ENCODE measurements around the gene DGCR6L.
A peak's percentile ranks its signal among the peaks of the same experiment; 100 is the strongest.
"Not testable (repeated sequence)": the region's sequence is repeated elsewhere in the genome, so short reads cannot be mapped to it uniquely, and the experiment has no call there.

Gene DGCR6L

DNA sequence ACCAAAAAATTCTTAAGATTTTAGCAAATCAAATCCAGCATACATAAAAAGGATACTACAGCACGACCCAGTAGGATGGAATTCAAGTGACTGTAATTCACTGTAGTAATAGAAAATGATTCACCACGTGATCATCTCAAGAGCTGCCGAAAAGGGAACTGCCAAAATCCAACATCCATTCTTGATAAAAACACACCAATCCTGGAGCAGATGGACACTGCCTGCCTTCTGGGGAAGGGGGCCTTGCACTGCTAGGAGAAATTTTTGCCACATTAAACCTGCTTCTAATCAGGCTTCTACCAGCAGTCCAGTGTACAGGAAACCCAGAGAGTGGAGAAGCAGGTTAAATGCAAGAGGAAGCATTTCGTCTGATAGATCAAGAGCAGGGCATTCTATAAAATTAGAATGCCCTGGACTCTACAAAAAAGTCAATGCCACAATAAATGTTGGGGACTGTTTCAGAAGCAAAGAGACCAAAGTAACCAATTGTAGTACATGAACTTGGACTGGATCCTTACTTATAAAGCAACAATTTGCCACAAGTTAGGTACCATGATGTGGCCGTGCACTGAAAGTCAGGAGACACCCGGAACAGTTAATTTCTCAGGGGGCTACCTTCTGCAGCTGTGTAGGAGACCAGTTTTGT, 1.7 kb downstream of the DGCR6L start:
- H3K27me3 ChIP-seq (ENCODE audit: insufficient read depth, poor library complexity, severe bottlenecking); H3K27ac ChIP-seq (replicated peaks); H3K4me3 ChIP-seq (replicated peaks; ENCODE audit: insufficient read depth, low read length): not testable (repeated sequence)
- TF ChIP-seq SPI1 (IDR thresholded peaks at IDR 0.05; ENCODE audit: borderline replicate concordance, low read depth): peak; percentile 82
- DNase-seq (ENCODE audit: low read depth in 1 of 2, low spot score in 1 of 2): peak in 1 of 2 experiments; percentile 26

DNA sequence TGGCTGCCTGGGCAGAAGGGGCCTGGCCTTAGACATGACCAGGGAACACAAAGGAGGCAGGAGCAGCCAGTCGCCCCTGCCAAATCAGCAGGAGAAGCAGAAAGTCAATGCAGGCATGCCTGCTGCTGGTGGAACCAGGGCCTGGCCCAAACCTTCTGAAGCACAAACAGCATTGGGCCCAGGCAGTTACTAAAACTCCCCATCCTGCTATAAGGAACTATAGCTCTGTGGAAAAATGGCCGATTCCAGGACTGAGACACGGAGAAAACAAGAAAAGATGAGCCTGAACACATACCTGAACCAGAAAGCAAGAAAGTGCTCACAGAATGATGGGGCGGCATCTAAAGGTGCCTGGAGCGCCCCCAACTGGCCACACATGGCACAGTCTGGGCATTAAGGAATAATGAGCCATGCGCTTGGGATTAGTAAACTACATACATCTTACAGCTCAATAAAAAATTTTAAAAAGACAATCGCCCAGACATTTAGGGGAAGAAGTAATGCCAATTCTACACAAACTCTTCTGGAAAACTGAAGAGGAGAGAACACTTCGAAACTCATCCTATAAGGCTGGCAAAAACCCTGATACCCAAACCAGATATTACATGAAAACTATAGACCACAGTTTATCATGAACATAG, 2.3 kb downstream of the DGCR6L start:
- H3K27me3 ChIP-seq (ENCODE audit: insufficient read depth, poor library complexity, severe bottlenecking); H3K27ac ChIP-seq (replicated peaks); H3K4me3 ChIP-seq (replicated peaks; ENCODE audit: insufficient read depth, low read length): not testable (repeated sequence)
- peak in 1 of 2 experiments; percentile 16 for DNase-seq (ENCODE audit: low read depth in 1 of 2, low spot score in 1 of 2)

DNA sequence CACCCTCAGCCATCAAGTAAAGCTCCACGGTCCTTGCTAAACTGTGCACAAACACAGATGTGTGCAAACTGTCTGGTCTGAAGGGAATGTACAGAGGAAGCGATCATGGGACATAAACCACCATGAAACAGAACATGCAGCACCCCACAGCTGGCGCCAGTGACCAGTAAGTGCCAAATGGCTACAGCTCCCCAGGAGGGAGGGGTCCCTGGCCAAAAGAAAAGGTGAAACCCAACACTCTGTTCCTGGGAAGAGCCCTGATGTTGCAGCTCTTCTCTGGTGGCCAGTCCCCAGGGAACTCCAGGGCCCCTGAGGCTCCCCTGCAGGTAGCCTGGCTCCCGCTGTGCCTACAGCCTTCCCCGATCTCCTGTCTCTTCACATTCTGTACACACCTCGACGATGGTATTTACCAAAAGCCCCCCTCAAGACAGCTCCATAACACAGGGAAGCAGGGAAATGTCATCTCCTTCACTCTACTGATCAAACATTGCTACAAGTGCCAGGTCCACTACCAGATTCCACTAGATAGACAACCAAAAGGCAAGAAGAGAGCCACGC, 2.9 kb downstream of the DGCR6L start:
- H3K4me3 ChIP-seq (replicated peaks; ENCODE audit: insufficient read depth, low read length): no peak overlapping the region
- DNase-seq (ENCODE audit: low read depth in 1 of 2, low spot score in 1 of 2): peak in 1 of 2 experiments; percentile 0
- no peaks in the 10 kb centered on the region for H3K27me3 ChIP-seq (ENCODE audit: insufficient read depth, poor library complexity, severe bottlenecking)
- H3K27ac ChIP-seq (replicated peaks): no peak overlapping the region
- TF ChIP-seq GABPA (IDR thresholded peaks at IDR 0.05; ENCODE audit: low read depth) (no peak), SPI1 (IDR thresholded peaks at IDR 0.05; ENCODE audit: borderline replicate concordance, low read depth) (no peak), POLR2AphosphoS5 (IDR thresholded peaks at IDR 0.05; ENCODE audit: low read depth) (no peak)
- TF ChIP-seq, protein P1, sequence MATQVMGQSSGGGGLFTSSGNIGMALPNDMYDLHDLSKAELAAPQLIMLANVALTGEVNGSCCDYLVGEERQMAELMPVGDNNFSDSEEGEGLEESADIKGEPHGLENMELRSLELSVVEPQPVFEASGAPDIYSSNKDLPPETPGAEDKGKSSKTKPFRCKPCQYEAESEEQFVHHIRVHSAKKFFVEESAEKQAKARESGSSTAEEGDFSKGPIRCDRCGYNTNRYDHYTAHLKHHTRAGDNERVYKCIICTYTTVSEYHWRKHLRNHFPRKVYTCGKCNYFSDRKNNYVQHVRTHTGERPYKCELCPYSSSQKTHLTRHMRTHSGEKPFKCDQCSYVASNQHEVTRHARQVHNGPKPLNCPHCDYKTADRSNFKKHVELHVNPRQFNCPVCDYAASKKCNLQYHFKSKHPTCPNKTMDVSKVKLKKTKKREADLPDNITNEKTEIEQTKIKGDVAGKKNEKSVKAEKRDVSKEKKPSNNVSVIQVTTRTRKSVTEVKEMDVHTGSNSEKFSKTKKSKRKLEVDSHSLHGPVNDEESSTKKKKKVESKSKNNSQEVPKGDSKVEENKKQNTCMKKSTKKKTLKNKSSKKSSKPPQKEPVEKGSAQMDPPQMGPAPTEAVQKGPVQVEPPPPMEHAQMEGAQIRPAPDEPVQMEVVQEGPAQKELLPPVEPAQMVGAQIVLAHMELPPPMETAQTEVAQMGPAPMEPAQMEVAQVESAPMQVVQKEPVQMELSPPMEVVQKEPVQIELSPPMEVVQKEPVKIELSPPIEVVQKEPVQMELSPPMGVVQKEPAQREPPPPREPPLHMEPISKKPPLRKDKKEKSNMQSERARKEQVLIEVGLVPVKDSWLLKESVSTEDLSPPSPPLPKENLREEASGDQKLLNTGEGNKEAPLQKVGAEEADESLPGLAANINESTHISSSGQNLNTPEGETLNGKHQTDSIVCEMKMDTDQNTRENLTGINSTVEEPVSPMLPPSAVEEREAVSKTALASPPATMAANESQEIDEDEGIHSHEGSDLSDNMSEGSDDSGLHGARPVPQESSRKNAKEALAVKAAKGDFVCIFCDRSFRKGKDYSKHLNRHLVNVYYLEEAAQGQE (IDR thresholded peaks at IDR 0.05; ENCODE audit: insufficient replicate concordance, low read depth): no peak
- TF ChIP-seq, protein P2, sequence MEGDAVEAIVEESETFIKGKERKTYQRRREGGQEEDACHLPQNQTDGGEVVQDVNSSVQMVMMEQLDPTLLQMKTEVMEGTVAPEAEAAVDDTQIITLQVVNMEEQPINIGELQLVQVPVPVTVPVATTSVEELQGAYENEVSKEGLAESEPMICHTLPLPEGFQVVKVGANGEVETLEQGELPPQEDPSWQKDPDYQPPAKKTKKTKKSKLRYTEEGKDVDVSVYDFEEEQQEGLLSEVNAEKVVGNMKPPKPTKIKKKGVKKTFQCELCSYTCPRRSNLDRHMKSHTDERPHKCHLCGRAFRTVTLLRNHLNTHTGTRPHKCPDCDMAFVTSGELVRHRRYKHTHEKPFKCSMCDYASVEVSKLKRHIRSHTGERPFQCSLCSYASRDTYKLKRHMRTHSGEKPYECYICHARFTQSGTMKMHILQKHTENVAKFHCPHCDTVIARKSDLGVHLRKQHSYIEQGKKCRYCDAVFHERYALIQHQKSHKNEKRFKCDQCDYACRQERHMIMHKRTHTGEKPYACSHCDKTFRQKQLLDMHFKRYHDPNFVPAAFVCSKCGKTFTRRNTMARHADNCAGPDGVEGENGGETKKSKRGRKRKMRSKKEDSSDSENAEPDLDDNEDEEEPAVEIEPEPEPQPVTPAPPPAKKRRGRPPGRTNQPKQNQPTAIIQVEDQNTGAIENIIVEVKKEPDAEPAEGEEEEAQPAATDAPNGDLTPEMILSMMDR (IDR thresholded peaks at IDR 0.05; ENCODE audit: insufficient read depth, low read length): no peak

DNA sequence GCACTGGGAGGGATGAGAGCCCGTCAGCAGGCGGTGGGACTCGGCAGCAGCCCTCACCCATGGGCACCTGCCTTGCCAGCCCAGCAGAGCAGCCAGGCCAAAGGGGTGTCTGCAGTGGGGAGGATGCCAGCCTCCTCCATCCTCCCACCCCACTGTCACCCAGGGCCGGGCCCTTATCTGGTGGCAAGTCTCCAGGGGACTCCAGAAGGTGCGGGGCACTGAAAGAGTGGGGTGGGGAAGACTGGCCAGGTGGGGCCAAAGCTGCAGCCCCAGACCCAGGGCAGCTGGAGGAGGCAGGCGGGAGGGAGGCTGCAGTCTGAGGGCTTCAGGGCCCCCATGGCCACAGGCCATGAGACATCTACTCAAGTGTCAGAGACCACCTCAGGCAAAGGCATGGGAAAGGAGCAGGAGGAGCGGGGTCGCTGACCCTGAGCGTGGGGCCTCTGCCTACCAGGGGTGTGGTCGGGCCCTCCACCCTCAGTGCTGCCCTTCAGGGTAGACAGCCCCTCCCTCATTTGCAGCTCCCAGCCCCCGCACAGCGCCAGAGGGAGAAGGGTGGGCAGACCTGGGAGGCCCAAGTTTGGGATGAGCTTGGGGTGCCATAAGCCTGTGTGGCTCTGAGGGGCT, 3.5 kb downstream of the DGCR6L start:
- Histone ChIP-seq H3K27me3 (ENCODE audit: insufficient read depth, poor library complexity, severe bottlenecking) (no peaks in the 10 kb centered on the region), H3K4me3 (replicated peaks; ENCODE audit: insufficient read depth, low read length) (no peak overlapping the region), H3K27ac (replicated peaks) (no peak overlapping the region)
- DNase-seq (ENCODE audit: low read depth in 1 of 2, low spot score in 1 of 2): peak in 1 of 2 experiments; percentile 0
- TF ChIP-seq POLR2AphosphoS5 (IDR thresholded peaks at IDR 0.05; ENCODE audit: low read depth) (no peak), GABPA (IDR thresholded peaks at IDR 0.05; ENCODE audit: low read depth) (no peak), SPI1 (IDR thresholded peaks at IDR 0.05; ENCODE audit: borderline replicate concordance, low read depth) (no peak)
- TF ChIP-seq, protein P2 (IDR thresholded peaks at IDR 0.05; ENCODE audit: insufficient read depth, low read length): no peak
- TF ChIP-seq, protein P1 (IDR thresholded peaks at IDR 0.05; ENCODE audit: insufficient replicate concordance, low read depth): no peak

All from HL-60 (cell line).